Germinal center (tissue), 1 donor: ENCODE measurements around the gene GCNT3.

ENCODE experiments used
- DNase-seq: peaks from one replicate; pipeline ENCODE4 v3.0.0; 2012; ENCODE audit warnings: mixed read lengths, low spot score

The GCNT3 gene

DNA sequence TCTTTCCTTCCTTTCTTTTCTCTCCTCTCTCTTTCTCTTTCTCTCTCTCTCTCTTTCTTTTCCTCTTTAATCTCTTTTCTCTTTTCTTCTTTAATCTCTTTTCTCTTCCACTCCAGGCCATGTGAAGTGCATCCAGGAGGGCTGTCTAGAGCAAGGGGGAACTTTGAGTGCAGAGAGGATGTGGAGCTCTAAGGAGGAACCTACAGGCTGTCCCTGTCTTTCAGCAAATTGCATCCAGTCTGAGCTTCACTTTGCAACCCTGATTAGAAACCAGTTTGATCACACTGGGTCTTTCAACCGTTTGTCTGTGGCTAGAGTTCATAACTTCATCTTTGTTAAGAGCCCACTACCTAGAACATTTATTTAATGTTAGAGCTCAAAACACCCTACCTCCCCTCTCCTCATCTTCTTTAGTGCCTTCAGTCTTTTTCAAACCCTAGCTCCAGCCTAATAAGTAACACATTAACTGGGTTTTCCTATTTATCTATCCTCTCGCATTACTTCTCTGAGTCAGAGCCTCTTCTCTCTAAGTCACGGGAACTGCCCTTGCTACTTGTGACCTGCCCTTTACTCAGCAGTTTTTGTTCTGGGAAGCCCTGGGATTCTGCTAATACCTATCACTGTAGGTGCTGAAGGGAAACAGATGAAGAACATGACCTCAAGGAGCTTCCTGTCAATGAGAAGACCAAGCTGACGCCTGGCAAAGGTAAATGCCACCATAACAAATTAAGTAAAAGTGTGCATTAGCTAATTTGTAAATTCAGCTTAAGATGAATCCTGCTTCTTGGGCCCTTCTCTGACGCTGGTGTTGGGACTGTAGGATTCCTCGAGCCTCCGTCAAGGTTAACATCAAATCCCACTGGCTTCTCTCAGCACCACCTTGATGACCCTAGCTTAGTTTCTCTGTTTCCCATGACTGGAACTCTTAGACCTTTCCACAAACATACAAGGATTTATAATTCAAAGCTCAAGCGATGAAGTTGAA lies at the start of gene GCNT3:
Gene GCNT3 (plus strand): TSS at position 508 of the 985 bp plus-strand sequence. CDS start 6,456 bp downstream, outside the sequence.
- no peak for DNase-seq

GRCh38 chr15:59562448-59563186 lies 49.0 kb upstream of the GCNT3 start:
- no peak for DNase-seq

- DNase-seq, result no peak
Observed at GRCh38 chr15:59565299-59565698, 46.3 kb upstream of the GCNT3 start.

- no peak for DNase-seq
Observed at GRCh38 chr15:59567324-59567723, 44.3 kb upstream of the GCNT3 start.

- DNase-seq, result no peak
Observed at GRCh38 chr15:59569477-59569876, 42.1 kb upstream of the GCNT3 start.

GRCh38 chr15:59570315-59570714 lies 41.3 kb upstream of the GCNT3 start:
- no peak for DNase-seq

DNA sequence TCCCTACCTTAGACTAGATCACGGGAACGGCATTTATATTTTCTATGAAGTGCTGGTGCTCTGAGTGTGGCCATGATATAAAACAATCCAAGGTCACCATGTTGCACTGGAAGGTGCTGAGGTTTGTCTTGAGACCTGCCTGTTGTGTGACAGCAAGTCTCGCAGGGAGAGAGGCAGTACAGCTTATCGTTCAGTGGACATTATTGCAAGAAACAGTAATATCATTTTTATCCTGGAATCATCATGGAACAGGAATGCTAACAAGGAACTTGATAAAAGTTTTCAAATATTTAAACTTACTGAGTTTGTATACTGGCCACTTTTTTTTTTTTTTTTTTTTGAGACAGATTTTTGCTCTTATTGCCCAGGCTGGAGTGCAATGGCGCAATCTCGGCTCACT lies 40.0 kb upstream of the GCNT3 start:
- no peak for DNase-seq

DNA sequence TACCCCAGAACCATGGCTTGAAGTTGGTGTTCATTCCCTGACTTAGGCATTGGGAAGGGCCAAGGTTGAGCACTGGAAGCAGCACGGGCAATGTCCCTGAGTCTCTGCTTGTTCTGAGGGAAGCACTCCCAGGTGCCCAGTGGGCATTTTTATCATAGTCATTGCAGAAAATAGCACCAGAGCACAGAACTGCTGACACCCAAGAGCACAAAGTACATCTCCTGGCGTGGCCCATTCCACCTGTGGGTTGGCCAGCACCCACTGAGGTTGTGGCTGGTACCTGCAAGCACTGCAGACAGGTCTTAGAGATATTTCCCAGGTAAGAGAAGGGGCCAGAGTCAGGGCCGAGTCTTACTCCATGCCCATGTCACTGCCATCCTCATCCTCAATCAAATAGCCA lies 28.5 kb upstream of the GCNT3 start:
- DNase-seq, result no peak

DNA sequence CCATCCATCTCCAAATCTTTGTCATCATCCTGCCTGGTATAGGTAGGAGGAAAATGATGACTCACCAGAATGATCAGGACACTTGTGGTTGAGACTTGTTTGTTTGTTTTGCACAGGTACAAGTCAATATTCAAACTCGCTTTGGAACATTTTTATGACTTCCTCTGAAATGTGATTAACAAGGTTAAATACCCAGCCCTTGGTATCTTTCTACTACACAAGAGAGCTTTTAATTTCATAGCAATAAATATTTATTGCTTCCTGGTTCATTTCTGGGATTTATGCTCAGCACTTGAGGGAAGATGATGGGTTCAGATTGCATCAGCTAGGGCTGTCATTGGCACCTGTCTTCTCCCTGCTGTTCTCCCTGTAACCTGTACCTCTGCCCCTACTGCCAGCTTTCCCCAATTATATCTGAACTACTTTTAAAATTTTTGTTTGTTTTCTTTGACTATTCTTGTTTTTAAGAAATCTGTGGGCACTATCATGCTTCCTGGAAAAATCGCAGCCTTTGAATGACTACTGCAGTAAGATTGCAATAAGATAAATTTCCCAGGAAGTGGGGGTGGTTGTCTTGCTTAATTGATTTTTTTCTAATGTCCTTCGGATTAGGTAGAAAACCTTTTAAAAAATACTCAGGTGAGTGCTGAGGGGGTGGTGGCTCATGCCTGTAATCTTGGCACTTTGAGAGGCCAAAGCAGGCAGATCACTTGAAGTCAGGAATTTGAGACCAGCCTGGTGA lies 24.3 kb upstream of the GCNT3 start:
- DNase-seq, result no peak

- no peak for DNase-seq
Observed at GRCh38 chr15:59590027-59590426, 21.6 kb upstream of the GCNT3 start.

- DNase-seq, result no peak
Observed at GRCh38 chr15:59591356-59591755, 20.2 kb upstream of the GCNT3 start.

- DNase-seq, result no peak
Observed at GRCh38 chr15:59594493-59594942, 17.1 kb upstream of the GCNT3 start.

GRCh38 chr15:59594991-59595390 lies 16.6 kb upstream of the GCNT3 start:
- no peak for DNase-seq

- no peak for DNase-seq
Observed at GRCh38 chr15:59595434-59595915, 16.1 kb upstream of the GCNT3 start.

DNA sequence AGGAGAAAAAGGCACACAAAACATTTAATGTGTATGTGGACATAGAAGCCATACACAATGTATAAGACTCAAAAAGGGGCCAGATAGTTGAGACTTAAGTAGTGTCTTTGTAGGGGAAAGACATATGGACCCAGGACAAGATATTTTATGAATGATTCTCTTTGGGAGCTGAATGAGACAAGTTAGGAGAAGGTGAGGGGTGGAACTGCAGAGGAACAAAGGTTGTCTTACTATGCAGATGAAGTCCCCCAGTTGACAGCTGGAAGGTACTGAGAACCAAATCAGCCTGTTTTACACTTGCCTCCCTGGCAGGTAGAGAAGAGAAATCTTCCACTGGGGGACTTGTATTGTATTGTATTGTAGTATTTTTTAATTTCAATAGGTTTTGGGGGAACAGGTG lies 14.9 kb upstream of the GCNT3 start:
- DNase-seq, result no peak

GRCh38 chr15:59598461-59598860 lies 13.1 kb upstream of the GCNT3 start:
- no peak for DNase-seq

DNA sequence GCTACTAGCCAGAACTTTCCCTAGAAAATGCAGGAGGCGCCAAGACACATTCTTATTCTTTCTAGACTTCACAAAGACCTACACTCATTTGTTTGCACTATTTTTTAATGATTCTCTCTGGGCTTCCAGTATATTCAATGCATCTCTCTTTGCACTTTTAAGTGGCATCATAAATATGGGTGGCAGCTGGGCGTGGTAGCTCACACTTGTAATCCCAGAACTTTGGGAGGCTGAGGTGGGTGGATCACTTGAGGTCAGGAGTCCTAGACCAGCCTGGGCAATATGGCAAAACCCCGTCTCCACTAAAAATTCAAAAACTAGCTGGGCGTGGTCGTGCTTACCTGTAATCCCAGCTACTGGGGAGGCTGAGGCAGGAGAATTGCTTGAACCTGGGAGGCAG lies 5.6 kb upstream of the GCNT3 start:
- no peak for DNase-seq

- no peak for DNase-seq
Observed at GRCh38 chr15:59609730-59610712, 1.6 kb upstream of the GCNT3 start.

- DNase-seq, result no peak
Observed at GRCh38 chr15:59614153-59614552, 2.6 kb downstream of the GCNT3 start.

DNA sequence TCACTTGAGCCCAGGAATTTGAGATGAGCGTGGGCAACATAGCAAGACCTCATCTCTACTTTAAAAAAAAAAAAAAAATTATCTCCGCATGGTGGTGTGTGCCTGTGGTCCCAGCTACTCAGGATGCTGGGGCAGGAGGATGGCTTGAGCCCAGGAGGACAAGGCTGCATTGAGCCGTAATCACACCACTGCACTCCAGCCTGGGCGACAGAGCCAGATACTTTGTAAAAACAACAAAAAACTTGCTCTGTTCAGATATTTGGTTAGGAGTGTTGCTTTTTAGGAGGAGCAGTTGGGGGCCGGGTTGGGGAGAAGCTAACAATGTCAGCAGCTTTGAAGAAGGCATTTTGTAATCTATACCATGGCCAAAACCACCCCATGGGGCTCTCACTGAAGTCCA lies 4.1 kb downstream of the GCNT3 start:
- no peak for DNase-seq

DNA sequence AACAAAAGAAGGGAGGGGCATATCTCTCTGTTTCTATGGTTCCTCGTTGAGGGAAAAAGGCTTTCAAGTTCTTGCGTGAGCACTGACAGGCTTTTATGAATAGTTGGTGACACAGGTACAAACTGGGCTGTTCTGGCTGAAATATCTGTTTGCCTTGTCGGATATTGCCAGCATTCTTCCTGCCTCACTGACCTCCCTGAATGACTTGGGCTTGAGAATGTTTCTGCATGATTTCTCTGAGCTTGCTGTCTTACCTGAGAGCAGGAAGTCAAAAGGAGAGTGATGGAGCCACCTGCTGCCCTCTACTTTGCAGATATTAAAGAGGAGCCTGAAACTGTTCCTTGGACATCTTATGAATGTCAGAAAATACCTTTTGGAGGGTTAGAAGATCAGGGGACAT lies 4.8 kb downstream of the GCNT3 start:
- DNase-seq, result no peak
